Right renal pelvis (tissue), 4 donors: ENCODE results near the gene ZNF776. TPM values are rescaled to one million over a fixed set of nuclear protein-coding genes. Genes with fewer than 3 reads are reported as not detected.
A peak's percentile ranks its signal among the peaks of the same experiment; 100 is the strongest.
"Not testable (repeated sequence)": the region's sequence is repeated elsewhere in the genome, so short reads cannot be mapped to it uniquely, and the experiment has no call there.

Source experiments
- DNase-seq, 4 donors: peaks; one replicate each; pipeline ENCODE4 v3.0.0-alpha.2; 2013; ENCODE audit warnings: low read depth in 4 of 4, low spot score in 3 of 4, missing footprints in 1 of 4
- polyA plus RNA-seq, 4 donors: library from polyadenylated mRNA; unstranded; fragments of 120-200 nt; gene quantifications; one replicate each; pipeline ENCODE4 v1.2.1, GENCODE V29; 2013; ENCODE audit not compliant: insufficient read length in 4 of 4

Gene ZNF776
- polyA plus RNA-seq: 10 to 100 TPM; 31.8 to 40.0 (median 37.2) TPM

- peak; percentile 86 to 91 (median 88) for DNase-seq
These were observed at the start of gene ZNF776 for GRCh38 chr19:57746580-57747471. Gene ZNF776 (plus strand): TSS chr19:57746815. CDS start chr19:57747059, 244 bp downstream.

GRCh38 chr19:57701625-57702024 lies 45.0 kb upstream of the ZNF776 start:
- DNase-seq: no peak

- no peak for DNase-seq
These were observed 40.3 kb upstream of the ZNF776 start for GRCh38 chr19:57706346-57706745.

- DNase-seq: peak; percentile 72 to 81 (median 78)
These were observed 37.8 kb upstream of the ZNF776 start, which contains the start of gene ZNF154 for GRCh38 chr19:57708641-57709361. Gene ZNF154 (minus strand): TSS chr19:57709204. CDS start chr19:57708971, 233 bp downstream.

GRCh38 chr19:57709616-57710015 lies 37.0 kb upstream of the ZNF776 start:
- DNase-seq: no peak

GRCh38 chr19:57712222-57712621 lies 34.4 kb upstream of the ZNF776 start:
- no peak for DNase-seq

GRCh38 chr19:57719424-57719823 lies 27.2 kb upstream of the ZNF776 start:
- DNase-seq: no peak

GRCh38 chr19:57719901-57720519 lies 26.6 kb upstream of the ZNF776 start:
- no peak for DNase-seq

- no peak for DNase-seq
These were observed 25.7 kb upstream of the ZNF776 start for GRCh38 chr19:57720878-57721277.

- DNase-seq: peak in 1 of 4 donors; percentile 21
These were observed 8.3 kb upstream of the ZNF776 start for GRCh38 chr19:57738320-57738719.

GRCh38 chr19:57738770-57739169 lies 7.8 kb upstream of the ZNF776 start:
- not testable (repeated sequence) for DNase-seq

- DNase-seq: no peak
These were observed 825 bp downstream of the ZNF776 start for GRCh38 chr19:57747472-57747807.

- no peak for DNase-seq
These were observed 1.4 kb downstream of the ZNF776 start for GRCh38 chr19:57748029-57748428.

GRCh38 chr19:57754091-57754673 lies 7.6 kb downstream of the ZNF776 start:
- DNase-seq: no peak

GRCh38 chr19:57755031-57755430 lies 8.4 kb downstream of the ZNF776 start:
- DNase-seq: no peak

- no peak for DNase-seq
These were observed 11.3 kb downstream of the ZNF776 start for GRCh38 chr19:57757941-57758340.

GRCh38 chr19:57759096-57759495 lies 12.5 kb downstream of the ZNF776 start:
- DNase-seq: no peak

- DNase-seq: peak; percentile 79 to 89 (median 84)
These were observed 22.9 kb downstream of the ZNF776 start, which contains the start of gene ZNF586 for GRCh38 chr19:57769345-57770131. Gene ZNF586 (plus strand): TSS chr19:57769676. CDS start chr19:57769843, 167 bp downstream.

GRCh38 chr19:57771417-57771816 lies 24.8 kb downstream of the ZNF776 start:
- DNase-seq: no peak

GRCh38 chr19:57773488-57773887 lies 26.9 kb downstream of the ZNF776 start:
- DNase-seq: no peak
